ENCODE measurements around the gene ANKRD18A.
"Not testable (repeated sequence)": the region's sequence is repeated elsewhere in the genome, so short reads cannot be mapped to it uniquely, and the experiment has no call there.

The ANKRD18A gene

GRCh38 chr9:38629511-38629910, 9.1 kb upstream of the ANKRD18A start:
- DNase-seq (ENCODE audit: low read depth in 1 of 2, low spot score in 1 of 2) = no peak

- DNase-seq (ENCODE audit: low read depth in 1 of 2, low spot score in 1 of 2) = no peak
Measured at GRCh38 chr9:38626006-38626405, 5.6 kb upstream of the ANKRD18A start.

DNA sequence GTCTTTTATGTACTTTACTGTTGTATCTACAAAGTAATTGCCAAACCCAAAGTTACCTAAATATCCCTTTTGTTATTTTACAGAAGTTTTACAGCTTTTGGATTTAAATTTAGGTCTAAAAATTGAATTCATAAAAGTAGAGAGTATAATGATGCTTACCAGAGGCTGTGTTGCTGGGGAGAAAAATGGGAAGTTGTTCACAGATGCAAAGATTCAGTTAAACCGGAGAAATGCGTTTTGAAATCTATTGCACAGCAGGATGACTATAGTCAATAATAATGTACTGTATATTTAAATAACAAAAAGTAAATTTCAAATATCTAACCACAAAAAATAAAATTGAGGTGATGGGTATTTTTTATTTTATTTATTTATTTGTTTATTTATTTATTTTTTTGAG, 2.6 kb upstream of the ANKRD18A start:
- DNase-seq (ENCODE audit: low read depth in 1 of 2, low spot score in 1 of 2) = no peak

DNA sequence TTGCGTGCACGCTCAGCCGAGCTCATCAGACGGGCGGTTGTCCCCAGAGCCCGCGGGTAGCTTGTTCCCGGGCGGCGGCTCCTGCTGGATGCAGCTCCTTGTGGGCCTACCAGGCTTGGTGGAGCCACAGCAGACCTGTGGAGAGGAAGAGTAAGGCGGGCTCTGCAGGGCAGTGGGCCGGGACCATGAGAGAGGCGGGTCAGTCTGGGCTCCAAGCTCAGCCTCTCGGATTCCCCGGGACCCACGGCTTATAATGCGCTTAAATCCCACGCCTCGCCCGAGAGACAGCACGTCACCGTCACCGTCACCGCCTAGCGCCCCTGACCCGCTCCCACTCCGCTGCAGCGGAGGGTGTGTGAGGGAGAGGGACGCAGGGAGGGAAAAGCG, 1.9 kb upstream of the ANKRD18A start:
- DNase-seq (ENCODE audit: low read depth in 1 of 2, low spot score in 1 of 2) = no peak

DNA sequence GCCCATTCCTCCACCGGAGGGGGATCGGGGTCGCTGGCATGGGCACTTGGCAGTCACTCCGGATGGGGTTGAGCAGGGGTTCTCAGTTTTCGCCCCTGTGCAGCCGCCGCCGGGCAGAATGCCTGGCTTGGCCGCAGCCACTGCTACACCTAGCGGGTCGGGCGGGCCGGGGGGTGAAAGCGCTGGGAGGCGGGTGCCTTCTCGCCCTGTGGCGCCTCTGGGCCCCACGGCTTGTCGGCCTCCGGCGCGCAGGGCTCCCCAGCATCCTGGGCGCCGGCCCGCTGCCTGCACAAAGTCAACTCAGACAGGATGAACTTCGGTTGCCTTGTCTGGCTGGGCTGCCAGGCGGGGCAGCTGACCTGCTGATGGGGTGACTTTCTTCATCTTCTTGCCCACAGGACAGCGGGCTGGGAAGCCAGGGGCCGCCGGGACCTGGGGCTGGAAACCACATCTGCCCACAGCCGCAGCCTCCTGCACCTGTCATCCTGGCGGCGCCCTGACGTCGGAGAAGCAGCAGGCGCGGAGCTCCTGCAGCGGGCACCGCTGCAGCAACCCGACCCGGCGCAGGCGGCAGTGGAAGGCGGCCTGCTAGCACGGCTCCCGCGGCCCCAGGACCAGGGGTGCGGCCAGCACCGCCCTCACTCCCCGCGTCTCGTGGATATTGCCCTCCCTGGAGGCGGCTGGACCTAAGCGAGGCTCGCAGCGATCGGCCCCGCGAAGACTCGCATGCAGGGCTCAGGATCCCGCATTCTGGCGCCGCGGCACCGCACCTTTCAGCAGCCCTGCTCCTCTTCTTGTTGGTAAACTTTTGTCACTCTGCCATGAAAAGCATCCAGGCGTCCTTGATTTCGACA, 1.3 kb upstream of the ANKRD18A start:
- peak; percentile 14 to 27 for DNase-seq (ENCODE audit: low read depth in 1 of 2, low spot score in 1 of 2)

DNA sequence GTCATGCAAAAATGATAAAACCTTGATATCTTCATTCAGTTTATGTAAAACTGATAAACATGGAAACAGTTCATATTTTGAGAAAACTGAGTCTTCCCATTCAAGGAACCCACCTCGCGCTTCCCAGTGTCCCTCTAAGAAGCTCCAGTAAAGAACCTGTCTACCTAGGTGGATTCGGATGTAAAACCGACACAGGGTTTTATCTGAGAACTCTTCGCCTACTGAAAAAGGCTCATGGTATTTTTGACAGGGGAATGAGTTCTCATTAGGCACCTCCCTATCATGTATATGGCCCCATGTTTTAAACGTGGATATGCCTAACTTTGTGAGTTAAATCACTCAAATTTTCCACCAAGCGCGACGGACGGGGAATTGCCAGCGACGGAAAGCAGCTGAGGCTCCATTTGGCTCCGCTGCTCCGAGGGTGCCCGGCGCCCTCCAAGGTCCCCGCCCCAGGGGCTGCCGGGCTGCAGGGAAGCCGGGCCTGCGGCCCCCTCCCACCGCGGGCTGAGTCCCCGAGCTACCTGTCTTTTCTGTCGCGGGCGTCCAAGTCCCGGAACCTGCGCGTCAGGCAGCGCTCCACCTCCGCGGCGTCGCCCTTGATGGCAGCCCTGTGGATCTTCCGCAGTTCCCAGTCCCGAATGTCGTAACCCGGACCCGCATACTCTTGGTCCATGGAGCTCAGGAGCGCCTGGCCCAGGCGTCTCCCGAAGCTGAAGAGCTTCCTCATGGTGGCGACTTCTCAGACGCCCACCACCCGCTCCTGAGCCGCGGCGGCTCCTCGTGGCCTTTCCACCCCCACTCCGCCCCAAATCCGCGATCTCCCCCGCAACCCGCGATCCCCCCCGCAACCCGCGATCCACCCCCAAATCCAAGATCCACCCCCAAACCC, 594 bp downstream of the ANKRD18A start:
- DNase-seq (ENCODE audit: low read depth in 1 of 2, low spot score in 1 of 2) = peak in 1 of 2 donors; percentile 19

DNA sequence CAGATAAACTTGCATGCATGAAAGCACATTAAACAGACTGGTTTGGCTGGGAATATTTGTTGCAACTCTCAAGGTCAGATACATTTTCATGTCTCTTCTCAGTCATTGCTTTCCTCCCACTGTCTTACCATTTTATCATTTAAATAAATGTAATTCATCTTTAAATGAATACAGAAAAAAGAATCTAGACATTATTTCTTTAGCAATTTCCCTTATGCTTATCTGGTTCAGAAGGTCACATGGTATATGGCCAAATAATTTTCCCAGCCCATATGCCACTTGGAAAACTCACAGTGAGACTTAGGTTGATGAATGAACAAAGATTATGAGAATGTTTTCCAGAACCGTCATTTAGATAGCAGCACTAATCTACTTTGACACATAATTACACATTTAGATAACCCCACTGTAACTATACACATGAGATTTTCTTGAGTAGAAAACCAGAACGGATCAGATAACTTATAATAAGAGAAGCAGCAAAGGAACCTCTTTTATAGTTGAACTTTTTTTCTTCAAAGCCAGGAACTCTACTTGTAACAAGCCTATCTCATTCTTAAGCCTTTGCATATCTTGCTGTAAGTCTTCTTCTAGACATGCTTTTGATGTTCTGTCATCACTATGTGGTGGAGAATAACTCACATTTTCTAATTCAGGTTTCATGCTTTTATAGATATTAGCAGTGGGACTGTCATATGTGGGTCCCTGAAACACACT, 22.2 kb downstream of the ANKRD18A start:
- not testable (repeated sequence) for DNase-seq (ENCODE audit: low read depth in 1 of 2, low spot score in 1 of 2)

- not testable (repeated sequence) for DNase-seq (ENCODE audit: low read depth in 1 of 2, low spot score in 1 of 2)
Measured at GRCh38 chr9:38595117-38595516, 25.3 kb downstream of the ANKRD18A start.

DNA sequence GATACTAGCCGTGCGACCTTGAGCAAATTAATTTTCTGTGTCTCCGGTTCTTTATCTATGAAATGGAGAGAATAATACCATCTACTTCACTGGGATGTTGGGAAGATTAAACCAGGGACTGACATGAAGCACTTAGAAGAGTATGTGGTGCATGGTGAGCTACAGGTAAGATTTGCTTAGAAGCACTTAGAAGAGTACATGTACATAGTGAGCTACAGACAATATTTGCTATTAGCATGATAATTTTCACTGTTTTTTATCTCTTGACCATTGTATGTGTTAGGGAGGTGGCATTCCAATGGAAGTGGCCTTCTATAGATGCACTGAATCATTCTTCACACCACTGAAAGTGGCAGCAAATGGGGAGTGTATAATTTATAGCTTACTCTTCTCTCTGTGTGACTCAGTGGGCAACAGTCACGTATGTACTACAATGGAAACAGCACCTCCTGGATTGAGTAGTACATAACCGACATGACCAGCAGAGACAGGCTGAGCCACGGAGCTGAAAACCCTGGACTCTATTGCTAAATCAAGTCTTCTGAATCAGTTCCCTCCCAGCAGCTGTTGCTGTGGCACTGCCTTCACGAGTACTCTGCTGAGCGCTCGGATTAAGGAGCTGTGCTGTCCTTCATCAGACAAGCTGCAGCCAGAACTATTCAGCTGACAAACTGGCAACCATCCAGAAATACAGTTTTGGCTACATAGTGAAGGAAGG, 28.9 kb downstream of the ANKRD18A start:
- DNase-seq (ENCODE audit: low read depth in 1 of 2, low spot score in 1 of 2) = not testable (repeated sequence)

GRCh38 chr9:38583765-38584164, 36.6 kb downstream of the ANKRD18A start:
- not testable (repeated sequence) for DNase-seq (ENCODE audit: low read depth in 1 of 2, low spot score in 1 of 2)

DNA sequence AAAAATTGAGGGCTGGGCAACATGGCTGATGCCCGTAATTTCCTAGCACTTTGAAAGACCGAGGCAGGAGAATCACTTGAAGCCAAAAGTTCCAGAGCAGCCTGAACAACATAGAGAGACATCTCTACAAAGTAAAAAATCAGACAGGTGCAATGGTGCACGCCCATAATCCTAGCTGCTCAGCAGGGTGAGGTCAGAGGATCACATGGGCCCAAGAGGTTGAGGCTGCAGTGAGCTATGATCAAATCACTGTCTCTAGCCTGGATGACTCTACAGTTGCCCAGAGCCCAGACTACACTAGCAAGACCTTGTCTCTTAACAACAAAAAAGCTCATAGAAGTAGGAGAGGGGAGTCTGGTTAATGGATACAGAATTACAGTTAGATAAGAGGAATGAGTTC, 40.3 kb downstream of the ANKRD18A start:
- not testable (repeated sequence) for DNase-seq (ENCODE audit: low read depth in 1 of 2, low spot score in 1 of 2)

DNA sequence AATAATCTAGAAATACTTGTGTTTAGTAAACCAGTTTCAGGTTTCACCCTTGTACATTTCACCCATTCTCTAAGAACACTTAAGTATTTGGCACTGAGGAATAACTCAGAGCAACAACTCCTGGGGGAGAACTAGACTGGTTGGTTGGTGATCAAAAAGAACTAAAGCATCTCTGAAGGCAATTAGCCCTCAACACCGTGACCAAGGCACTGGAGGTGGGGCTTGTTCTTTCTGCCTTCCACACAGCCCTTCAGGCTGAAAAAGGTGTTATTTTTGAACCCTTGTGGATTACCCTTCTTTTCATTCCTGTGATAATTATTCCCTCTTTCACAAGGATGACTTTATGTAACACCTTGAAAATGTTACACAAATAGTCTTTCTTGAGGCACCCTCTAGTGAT, 44.2 kb downstream of the ANKRD18A start:
- not testable (repeated sequence) for DNase-seq (ENCODE audit: low read depth in 1 of 2, low spot score in 1 of 2)

DNA sequence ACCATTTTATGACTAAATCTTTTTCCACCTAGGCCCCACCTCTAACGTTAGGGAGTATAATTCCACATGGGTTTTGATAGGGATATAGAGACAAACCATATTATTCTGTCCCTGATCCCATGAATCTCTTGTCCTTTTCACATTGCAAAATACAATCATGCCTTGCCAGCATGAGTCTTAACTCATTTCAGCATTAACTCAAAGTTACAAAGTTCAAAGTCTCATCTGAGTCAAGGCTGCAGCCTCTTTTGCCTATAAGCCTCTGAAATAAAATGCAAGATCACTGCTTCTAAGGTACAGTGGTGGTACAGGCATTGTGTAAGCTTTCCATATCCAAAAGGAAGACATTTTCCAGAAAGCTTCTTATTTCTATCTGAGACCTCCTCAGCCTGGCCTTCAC, 54.3 kb downstream of the ANKRD18A start:
- DNase-seq (ENCODE audit: low read depth in 1 of 2, low spot score in 1 of 2) = not testable (repeated sequence)

DNA sequence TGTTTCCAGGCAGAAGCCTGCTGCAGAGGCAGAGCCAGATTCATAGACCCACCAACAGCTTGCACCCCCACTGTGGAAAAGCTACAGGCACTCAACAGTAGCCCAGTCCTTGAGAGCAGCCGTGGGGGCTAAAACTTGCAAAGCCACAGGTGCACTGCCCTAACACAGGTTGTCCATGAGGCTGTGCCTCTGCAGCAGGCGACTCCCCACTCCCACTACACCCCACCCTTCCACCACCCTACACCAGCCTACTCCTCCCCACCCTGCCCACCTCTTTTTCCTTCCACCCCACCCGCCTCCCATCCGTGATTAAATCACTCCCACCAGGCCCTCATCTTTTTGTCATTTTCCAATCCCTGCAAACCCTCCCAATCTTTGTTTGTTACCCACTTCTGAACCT, 55.2 kb downstream of the ANKRD18A start:
- DNase-seq (ENCODE audit: low read depth in 1 of 2, low spot score in 1 of 2) = not testable (repeated sequence)

- not testable (repeated sequence) for DNase-seq (ENCODE audit: low read depth in 1 of 2, low spot score in 1 of 2)
Measured at GRCh38 chr9:38563911-38564310, 56.5 kb downstream of the ANKRD18A start.

- not testable (repeated sequence) for DNase-seq (ENCODE audit: low read depth in 1 of 2, low spot score in 1 of 2)
Measured at GRCh38 chr9:38561134-38561533, 59.3 kb downstream of the ANKRD18A start.

DNA sequence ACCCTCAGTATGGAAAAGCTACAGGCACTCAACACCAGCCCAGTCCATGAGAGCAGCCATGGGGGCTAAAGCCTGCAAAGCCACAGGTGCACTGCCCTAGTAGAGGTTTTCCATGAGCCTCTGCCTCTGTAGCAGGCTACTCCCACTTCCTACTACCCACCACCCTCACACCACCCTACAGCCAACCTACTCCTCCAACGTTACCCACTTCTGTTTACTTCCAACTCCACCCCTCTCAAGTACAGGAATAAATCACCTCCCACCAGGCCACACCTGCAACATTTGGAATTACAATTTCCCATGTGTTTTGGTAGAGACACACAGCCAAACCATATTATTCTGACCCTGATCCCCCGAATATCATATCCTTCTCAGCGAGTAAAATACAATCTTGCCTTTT, 61.2 kb downstream of the ANKRD18A start:
- not testable (repeated sequence) for DNase-seq (ENCODE audit: low read depth in 1 of 2, low spot score in 1 of 2)

- not testable (repeated sequence) for DNase-seq (ENCODE audit: low read depth in 1 of 2, low spot score in 1 of 2)
Measured at GRCh38 chr9:38557746-38558145, 62.6 kb downstream of the ANKRD18A start.

GRCh38 chr9:38554966-38555365, 65.4 kb downstream of the ANKRD18A start:
- DNase-seq (ENCODE audit: low read depth in 1 of 2, low spot score in 1 of 2) = not testable (repeated sequence)

DNA sequence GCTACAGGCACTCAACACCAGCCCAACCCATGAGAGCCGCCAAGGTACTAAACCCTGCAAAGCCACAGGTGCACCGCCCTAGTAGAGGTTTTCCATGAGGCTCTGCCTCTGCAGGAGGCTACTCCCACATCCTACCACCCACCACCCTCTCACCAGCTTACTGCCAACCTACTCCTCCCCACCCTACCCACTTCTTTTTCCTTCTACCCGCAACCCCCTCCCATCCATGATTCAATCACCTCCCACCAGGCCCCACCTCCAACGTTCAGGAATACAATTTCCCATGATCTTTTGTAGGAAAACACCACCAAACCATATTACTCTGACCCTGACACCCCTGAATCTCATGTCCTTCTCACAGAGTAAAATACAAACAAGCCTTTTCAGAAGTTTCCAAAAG, 67.4 kb downstream of the ANKRD18A start:
- not testable (repeated sequence) for DNase-seq (ENCODE audit: low read depth in 1 of 2, low spot score in 1 of 2)
